NCI-H1436 (cell line): Measurements from ENCODE around the gene DIAPH2.

Experiments used
- DNase-seq: peaks from one replicate; lab custom pipeline; 2025; lab: John Stamatoyannopoulos, UW

DIAPH2 gene

DNA sequence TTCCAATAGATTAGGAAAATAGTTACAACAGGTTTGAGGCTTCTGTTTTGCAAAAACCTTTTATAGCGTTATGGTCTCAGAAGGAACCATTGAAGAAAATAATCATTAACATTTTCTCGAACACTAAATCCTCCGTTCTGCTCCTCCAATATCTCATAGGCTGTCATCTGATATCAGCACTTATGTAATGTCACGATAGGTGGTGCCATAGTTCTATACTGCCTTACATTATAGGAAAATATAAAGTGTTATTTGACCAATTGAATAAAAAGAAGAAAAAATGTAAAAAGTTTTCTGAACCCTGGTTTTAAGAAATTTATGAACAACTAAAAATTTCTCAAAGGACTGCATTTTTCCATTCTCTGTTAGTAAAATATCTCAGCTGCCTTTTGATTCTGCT lies 490.5 kb downstream of the DIAPH2 start:
- DNase-seq, result no peak

GRCh38 chrX:97189668-97190067 lies 505.0 kb downstream of the DIAPH2 start:
- DNase-seq, result peak; percentile 11

DNA sequence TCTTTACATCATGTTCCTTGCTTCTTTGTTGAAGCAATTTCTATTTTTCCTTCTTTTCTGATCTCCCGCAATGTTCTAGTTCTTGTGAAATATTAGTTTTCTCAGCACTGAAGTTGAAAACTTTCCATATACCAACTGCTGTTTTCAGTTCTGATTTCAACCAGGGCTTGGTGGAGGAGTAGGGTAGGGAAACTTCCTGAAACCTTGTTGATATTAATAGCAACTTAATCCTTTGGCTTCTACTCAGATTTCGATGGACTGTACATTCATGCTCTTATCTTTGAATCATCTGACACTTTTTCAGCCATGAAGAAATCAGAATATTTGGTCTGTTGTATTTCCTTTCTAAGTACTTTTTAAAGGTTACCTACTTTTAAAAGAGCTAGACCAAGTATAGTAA lies 514.9 kb downstream of the DIAPH2 start:
- no peak for DNase-seq

- DNase-seq, result no peak
These were observed 515.8 kb downstream of the DIAPH2 start for GRCh38 chrX:97200454-97200853.

- no peak for DNase-seq
These were observed 525.9 kb downstream of the DIAPH2 start for GRCh38 chrX:97210501-97210900.

DNA sequence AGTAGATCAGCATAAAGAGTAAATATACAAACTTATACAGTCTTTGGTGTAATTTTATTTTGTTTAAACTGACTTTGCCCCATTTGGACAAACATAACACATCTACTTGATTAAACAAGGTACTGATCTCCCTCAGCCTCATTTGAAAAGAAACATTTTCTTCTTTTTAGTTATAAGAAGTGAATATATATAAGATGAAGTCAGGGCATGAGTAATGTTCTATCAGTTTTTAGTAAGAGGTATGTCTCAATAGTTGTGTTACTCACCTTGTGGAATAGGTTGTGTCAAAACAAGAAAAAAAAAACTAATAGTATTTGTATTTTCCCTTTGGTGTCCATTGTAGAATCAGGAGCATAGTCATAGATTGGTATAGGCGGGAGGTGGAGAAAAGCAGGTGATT lies 526.4 kb downstream of the DIAPH2 start:
- DNase-seq, result no peak

GRCh38 chrX:97215186-97215585 lies 530.5 kb downstream of the DIAPH2 start:
- no peak for DNase-seq

DNA sequence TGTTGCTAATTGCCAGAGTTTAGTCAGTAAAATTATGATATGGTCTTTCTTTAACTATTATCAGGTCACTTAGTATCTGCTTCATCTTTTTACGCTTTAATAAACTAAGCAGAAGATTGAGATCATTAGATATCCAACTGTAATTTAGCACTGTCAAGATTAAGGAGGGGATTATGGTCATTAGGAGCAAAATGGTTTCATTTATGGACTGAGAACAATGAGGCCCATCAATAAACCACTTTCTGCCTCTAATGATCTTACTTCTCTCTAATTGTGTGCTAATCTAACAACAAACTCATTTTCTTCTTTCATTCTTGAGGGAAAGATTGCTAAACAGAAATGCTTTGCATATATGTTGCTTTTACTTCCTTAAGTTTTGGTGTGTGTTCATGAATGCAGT lies 539.5 kb downstream of the DIAPH2 start:
- DNase-seq, result no peak

- no peak for DNase-seq
These were observed 544.7 kb downstream of the DIAPH2 start for GRCh38 chrX:97229318-97229717.

GRCh38 chrX:97230948-97231347 lies 546.3 kb downstream of the DIAPH2 start:
- DNase-seq, result no peak

GRCh38 chrX:97234471-97235081 lies 549.9 kb downstream of the DIAPH2 start:
- no peak for DNase-seq

DNA sequence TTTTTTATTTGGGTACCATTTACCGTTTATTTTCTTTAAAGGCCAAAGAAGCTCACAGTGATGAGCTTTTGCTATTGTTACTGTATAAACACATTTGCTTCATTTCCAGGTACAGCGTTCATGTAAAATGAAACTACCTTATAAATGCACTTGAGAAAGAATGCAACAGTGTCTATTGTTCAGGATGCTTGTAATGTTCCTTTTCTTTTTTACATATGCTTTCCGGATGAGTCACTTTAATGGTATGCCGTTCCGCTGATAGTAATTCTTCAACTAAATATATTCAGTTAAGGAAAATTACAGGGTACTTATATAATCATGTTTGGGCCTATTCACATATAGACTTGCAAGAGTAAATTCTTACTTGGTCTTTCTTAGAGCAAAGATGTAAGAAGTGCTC lies 554.0 kb downstream of the DIAPH2 start:
- DNase-seq, result no peak

GRCh38 chrX:97252111-97252510 lies 567.5 kb downstream of the DIAPH2 start:
- DNase-seq, result no peak

DNA sequence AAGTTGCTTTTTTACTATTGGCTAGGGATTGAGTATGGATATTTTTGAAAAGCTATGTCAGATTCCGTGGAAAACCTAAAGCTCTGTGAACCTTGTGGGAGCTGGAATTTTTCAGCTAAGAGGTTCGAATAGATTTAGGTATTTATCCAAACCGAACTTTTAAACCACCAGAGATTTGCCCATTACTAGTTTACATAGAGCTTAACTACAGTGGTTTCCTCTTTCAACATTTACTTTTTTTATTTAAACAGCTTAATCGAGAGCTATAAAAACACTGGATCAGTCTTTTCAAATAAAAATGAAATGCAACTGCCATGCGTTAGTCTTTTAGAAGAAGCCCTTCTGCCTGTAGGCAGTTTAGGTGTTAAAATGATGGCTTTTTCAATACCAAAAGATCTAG lies 576.0 kb downstream of the DIAPH2 start:
- no peak for DNase-seq

DNA sequence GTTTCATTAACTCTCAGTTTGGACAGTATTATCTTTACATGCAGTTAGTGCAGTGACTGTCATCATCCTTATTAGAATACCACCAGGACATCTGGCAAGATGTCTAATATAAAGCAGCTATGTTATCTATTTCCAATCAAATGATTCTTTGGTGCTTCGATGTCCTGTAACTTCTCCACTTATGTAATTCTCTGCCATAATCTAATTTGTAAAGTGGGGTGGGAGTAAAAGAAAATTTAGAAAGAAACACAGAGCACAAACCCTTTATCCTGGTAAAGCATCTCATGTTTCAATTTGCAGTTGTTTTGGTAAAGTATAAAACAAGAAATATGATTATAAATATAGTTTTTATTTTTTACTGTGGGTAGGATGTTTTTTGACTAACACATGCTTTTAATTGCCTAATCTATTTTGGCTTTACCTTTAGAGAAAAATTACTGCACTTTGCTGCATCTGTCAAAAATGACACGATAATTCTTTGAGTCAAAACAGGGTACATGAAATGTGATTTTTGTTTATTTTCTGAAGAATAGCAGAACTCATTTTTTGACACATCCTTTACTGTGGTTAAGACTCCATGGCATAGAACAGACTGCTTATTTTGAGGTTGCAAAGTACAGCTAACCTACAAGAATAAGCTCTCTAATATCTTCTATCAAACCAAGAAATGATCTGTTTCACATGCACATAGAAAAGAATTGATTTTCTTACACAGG lies 581.9 kb downstream of the DIAPH2 start:
- DNase-seq, result no peak

DNA sequence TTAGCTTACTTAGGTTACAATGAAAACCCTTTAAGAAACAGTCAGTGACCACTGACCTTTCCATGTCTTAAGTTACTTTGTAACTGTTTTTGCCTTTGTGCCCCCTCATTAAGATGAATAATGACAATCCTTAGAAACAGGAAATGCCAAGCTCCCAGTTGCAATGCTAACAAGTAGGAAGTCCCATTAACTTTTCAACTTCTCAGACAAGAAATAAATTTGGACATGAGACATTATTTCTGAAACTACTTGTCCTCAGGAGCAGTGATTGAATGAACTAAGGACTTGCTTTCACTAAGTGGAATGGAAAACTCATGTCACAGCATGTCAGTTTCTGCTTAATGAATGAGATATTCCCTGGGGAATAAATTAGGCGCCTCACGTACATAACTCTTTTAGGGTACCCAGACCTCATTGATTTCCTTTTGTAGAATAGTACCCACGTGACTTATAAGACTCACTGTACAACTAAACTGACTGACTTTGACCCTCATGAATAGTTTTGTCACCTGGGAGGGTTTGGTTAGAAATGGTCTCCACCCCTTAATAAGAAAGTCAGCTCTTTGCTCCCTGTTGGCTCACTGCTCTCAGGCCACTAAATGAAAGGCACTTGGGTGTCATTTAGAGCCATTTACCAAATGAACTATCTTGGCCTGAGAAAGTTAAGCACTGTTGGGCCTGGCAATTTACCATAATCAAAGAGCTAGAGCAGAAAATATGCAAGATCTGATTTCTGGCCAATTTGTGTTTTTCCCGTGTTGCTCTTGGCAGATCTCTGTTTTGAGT lies 582.9 kb downstream of the DIAPH2 start:
- peak; percentile 22 for DNase-seq

- DNase-seq, result no peak
These were observed 583.6 kb downstream of the DIAPH2 start for GRCh38 chrX:97268182-97268680.

DNA sequence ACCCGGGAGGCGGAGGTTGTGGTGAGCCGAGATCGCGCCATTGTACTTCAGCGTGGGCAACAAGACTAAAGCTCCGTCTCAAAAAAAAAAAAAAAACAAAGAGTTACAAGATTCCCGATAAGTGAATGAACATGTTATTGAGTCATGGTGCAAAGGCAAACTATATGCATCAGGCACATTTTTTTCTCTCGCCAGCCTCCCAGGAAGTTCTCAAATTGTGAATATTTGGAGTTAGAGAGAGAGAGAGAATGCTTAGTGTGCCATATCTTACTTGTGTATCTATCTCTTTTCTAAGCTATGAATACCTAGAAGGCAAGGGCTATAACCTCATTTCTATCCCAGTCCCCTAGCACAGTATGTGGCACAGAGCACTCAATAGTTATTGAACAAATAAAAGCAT lies 599.9 kb downstream of the DIAPH2 start:
- DNase-seq, result no peak

- peak; percentile 2 for DNase-seq
These were observed 605.6 kb downstream of the DIAPH2 start for GRCh38 chrX:97290199-97290598.

- DNase-seq, result no peak
These were observed 609.4 kb downstream of the DIAPH2 start for GRCh38 chrX:97294041-97294440.

- no peak for DNase-seq
These were observed 611.3 kb downstream of the DIAPH2 start for GRCh38 chrX:97295954-97296353.

DNA sequence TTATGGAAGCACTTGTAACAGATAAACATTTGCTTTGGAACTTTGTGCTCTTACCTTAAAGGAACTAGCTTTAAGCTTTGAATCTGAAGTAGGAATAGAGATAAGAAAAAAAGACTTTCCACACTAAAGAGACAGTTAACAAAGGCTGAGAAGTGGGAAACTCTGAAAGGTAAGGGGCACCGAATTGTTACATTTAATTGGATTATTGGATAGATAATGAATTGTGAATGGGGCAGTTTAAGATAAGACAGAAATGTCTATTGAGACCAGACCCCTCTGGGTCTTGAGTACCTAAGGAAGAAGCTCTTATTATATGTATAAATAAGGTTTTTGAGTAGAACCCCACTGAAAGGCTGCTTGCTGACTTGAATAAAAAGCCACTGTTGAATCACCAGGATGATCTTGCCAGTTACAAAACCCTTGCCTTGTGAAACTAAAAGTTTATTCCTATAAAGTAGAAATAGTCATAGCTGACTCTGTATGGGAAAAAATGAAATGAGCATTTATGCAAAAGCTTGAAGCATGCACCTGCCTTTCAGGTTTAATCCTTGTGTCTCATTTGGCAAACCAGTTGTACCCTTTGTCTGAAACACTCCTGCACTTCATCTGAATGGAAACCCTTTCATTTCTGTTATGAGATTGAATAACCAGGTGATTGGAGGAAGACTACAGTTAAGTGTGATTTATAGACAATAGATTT lies 622.3 kb downstream of the DIAPH2 start:
- DNase-seq, result no peak
